ENCODE results near the gene OR1A2. TPM values are rescaled to one million over a fixed set of nuclear protein-coding genes. Genes with fewer than 3 reads are reported as not detected.
"Not testable (repeated sequence)": the region's sequence is repeated elsewhere in the genome, so short reads cannot be mapped to it uniquely, and the experiment has no call there.

Gene OR1A2
- total and polyA plus RNA-seq, 2 of the 13 experiments (the other 11 are each of a cell fraction or from before 2014, with no cell fraction given): not detected

DNA sequence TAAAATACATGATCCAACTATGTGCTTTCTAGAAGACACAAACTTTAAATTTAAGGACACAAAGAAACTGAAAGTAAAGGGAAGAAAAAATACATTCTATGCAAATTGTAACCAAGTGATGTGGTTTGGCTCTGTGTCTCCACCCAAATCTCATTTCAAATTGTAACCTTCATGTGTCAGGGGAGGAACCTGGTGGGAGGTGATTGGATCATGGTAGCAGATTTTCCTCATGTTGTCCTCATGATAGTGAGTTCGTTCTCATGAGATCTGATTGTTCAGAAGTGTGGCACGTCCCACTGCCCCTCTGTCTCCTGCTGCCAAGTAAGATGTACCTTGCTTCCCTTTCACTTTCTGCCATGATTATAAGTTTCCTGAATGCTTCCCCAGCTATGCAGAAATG, 25.2 kb downstream of the OR1A2 start (continued):
- TF ChIP-seq, protein P1, sequence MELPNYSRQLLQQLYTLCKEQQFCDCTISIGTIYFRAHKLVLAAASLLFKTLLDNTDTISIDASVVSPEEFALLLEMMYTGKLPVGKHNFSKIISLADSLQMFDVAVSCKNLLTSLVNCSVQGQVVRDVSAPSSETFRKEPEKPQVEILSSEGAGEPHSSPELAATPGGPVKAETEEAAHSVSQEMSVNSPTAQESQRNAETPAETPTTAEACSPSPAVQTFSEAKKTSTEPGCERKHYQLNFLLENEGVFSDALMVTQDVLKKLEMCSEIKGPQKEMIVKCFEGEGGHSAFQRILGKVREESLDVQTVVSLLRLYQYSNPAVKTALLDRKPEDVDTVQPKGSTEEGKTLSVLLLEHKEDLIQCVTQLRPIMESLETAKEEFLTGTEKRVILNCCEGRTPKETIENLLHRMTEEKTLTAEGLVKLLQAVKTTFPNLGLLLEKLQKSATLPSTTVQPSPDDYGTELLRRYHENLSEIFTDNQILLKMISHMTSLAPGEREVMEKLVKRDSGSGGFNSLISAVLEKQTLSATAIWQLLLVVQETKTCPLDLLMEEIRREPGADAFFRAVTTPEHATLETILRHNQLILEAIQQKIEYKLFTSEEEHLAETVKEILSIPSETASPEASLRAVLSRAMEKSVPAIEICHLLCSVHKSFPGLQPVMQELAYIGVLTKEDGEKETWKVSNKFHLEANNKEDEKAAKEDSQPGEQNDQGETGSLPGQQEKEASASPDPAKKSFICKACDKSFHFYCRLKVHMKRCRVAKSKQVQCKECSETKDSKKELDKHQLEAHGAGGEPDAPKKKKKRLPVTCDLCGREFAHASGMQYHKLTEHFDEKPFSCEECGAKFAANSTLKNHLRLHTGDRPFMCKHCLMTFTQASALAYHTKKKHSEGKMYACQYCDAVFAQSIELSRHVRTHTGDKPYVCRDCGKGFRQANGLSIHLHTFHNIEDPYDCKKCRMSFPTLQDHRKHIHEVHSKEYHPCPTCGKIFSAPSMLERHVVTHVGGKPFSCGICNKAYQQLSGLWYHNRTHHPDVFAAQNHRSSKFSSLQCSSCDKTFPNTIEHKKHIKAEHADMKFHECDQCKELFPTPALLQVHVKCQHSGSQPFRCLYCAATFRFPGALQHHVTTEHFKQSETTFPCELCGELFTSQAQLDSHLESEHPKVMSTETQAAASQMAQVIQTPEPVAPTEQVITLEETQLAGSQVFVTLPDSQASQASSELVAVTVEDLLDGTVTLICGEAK (IDR thresholded peaks at IDR 0.05): no peak
- TF ChIP-seq, protein P1 (CRISPR knock-in tag; IDR thresholded peaks at IDR 0.05): no peak
- no peak for TF ChIP-seq ZNF891 (CRISPR knock-in tag; IDR thresholded peaks at IDR 0.05)
- no peak for TF ChIP-seq SIN3B (IDR thresholded peaks at IDR 0.05; ENCODE audit: low read length)
- TF ChIP-seq, protein P2, sequence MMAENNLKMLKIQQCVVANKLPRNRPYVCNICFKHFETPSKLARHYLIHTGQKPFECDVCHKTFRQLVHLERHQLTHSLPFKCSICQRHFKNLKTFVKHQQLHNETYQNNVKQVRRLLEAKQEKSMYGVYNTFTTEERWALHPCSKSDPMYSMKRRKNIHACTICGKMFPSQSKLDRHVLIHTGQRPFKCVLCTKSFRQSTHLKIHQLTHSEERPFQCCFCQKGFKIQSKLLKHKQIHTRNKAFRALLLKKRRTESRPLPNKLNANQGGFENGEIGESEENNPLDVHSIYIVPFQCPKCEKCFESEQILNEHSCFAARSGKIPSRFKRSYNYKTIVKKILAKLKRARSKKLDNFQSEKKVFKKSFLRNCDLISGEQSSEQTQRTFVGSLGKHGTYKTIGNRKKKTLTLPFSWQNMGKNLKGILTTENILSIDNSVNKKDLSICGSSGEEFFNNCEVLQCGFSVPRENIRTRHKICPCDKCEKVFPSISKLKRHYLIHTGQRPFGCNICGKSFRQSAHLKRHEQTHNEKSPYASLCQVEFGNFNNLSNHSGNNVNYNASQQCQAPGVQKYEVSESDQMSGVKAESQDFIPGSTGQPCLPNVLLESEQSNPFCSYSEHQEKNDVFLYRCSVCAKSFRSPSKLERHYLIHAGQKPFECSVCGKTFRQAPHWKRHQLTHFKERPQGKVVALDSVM (CRISPR knock-in tag; IDR thresholded peaks at IDR 0.05): no peak
- no peak for TF ChIP-seq FOSL2 (CRISPR knock-in tag; IDR thresholded peaks at IDR 0.05)
- TF ChIP-seq, protein P3, sequence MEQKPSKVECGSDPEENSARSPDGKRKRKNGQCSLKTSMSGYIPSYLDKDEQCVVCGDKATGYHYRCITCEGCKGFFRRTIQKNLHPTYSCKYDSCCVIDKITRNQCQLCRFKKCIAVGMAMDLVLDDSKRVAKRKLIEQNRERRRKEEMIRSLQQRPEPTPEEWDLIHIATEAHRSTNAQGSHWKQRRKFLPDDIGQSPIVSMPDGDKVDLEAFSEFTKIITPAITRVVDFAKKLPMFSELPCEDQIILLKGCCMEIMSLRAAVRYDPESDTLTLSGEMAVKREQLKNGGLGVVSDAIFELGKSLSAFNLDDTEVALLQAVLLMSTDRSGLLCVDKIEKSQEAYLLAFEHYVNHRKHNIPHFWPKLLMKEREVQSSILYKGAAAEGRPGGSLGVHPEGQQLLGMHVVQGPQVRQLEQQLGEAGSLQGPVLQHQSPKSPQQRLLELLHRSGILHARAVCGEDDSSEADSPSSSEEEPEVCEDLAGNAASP (CRISPR knock-in tag; IDR thresholded peaks at IDR 0.05; ENCODE audit: borderline replicate concordance): no peak

DNA sequence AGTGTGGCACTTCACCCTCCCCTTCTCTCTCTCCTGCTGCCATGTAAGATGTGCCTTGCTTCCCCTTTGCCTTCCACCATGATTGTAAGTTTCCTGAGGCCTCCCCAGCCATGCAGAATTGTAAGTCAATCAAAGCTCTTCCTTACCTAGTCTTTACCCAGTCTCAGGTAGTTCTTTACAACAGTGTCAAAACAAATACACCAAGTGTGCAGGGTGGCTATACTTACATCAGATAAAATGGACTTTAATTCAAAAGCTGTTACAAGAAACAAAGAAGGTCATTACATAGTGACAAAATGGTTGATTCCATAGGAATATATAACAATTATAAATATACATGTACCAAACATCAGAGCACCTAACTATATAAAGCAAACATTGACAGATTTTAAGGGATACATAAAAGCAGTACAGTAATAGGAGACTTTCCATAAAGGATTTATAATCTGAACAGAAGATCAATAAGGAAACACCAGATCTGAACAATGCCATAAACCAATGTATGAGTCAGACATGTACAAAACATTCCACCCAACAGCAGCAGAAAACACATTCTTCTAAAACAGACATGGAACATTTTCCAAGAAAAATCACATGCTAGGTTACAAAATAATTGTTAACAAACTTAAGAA, 27.5 kb downstream of the OR1A2 start:
- H4K20me1 ChIP-seq (ENCODE audit: insufficient read depth, low read length); H3K9me3 ChIP-seq (ENCODE audit: low read length); ATAC-seq; H3K79me2 ChIP-seq (ENCODE audit: insufficient read depth, low read length); intact Hi-C loops (cut with micrococcal nuclease; ENCODE audit: unreplicated experiment); BruUV-seq (replicated peaks); H3K4me3 ChIP-seq (replicated peaks in 1 of 3; ENCODE audit: insufficient read depth in 1 of 3, low read depth in 2 of 3, low read length in 3 of 3); H3K36me3 ChIP-seq (replicated peaks in 1 of 2; ENCODE audit: control insufficient read depth in 1 of 2, insufficient read depth in 2 of 2, low read length in 2 of 2); H2AFZ ChIP-seq (ENCODE audit: low read length); H3K4me2 ChIP-seq (ENCODE audit: low read depth, low read length); FAIRE-seq; in situ Hi-C loops (cut with HindIII; ENCODE audit: extremely low pct_ligation_motif_present, low pct_unique_long_range_greater_than_20kb); H3K27me3 ChIP-seq (ENCODE audit: control insufficient read depth in 1 of 2, insufficient read depth in 2 of 2, low read length in 2 of 2); H3K4me1 ChIP-seq (ENCODE audit: insufficient read depth, low read length); H3K9ac ChIP-seq (ENCODE audit: insufficient read depth, low read depth, low read length); DNase-seq (ENCODE audit: low spot score); POLR2A ChIA-PET; CTCF ChIA-PET (ENCODE audit: low intra/inter-chr PET ratio, low total read pairs); H3K27ac ChIP-seq (ENCODE audit: extremely low read length, insufficient read depth, low read length): not testable (repeated sequence)

Data from HepG2 (cell line).